Measurements from ENCODE around the gene B3GNT7. TPM values are rescaled to one million over a fixed set of nuclear protein-coding genes. Genes with fewer than 3 reads are reported as not detected.

The B3GNT7 gene
- total RNA-seq, 1 experiment from 2014 or later, result 83.3 TPM

GRCh38 chr2:231393149-231394131 is 2.1 kb upstream of the B3GNT7 start:
- ATAC-seq (peak; percentile 20; the same call in 1 of the 2 replicates), DNase-seq (ENCODE audit: low read depth, low spot score) (no peak)
- intact Hi-C loops (cut with micrococcal nuclease; ENCODE audit: unreplicated experiment), result no loop called here
- H3K4me3 ChIP-seq (ENCODE audit: low read depth in 2 of 2, low read length in 2 of 2), result no peak overlapping the region
- H3K36me3 ChIP-seq (ENCODE audit: control insufficient read depth, insufficient read depth, low read length), result no peaks in the 10 kb centered on the region
- ChIA-PET POLR2A (interaction anchor here (0.7 kb wide), 1 partner anchor 165 kb away, joined by 3 read pairs; no protein-coding TSS in a partner anchor), CTCF (interaction anchor here (0.6 to 1.2 kb wide), 4 partner anchors 10 to 99 kb away, joined by 3 to 4 read pairs (median 3); no protein-coding TSS in a partner anchor)
- peak overlapping the region; percentile 88 for H3K27ac ChIP-seq (ENCODE audit: low read length)
- H3K4me1 ChIP-seq (ENCODE audit: control insufficient read depth, insufficient read depth, low read length), result peaks cover 59% of the 10 kb centered on the region
- in situ Hi-C loops (cut with HindIII; ENCODE audit: low pct_unique_long_range_greater_than_20kb, low sequenced_read_pairs), result no loop called here
- no TSS peak for BruUV-seq (replicated peaks)
- no peaks in the 10 kb centered on the region for H3K9me3 ChIP-seq (ENCODE audit: control insufficient read depth, insufficient read depth, low read depth, low read length)
- 0 out of 4 replicates have a peak, but pooled peaks of 1 of the 2 experiments have one; percentile 20 for TF ChIP-seq REST (IDR thresholded peaks at IDR 0.05; ENCODE audit: insufficient read depth in 1 of 2, low read depth in 2 of 2, low read length in 1 of 2)
- TF ChIP-seq SIN3A (IDR thresholded peaks at IDR 0.05; ENCODE audit: borderline replicate concordance, insufficient read depth, low read depth, low read length), result no peak
- TF ChIP-seq POLR2AphosphoS5 (IDR thresholded peaks at IDR 0.05; ENCODE audit: low read depth, low read length), result no peak
- TF ChIP-seq CTCF (IDR thresholded peaks at IDR 0.05), result peak; percentile 40
- TF ChIP-seq TCF7L2 (IDR thresholded peaks at IDR 0.05; ENCODE audit: low read depth, low read length), result no peak
- H3K27me3 ChIP-seq (ENCODE audit: control insufficient read depth, insufficient read depth, low read length), result no peaks in the 10 kb centered on the region

- ChIA-PET POLR2A (interaction anchor here (0.5 to 0.7 kb wide), 2 partner anchors 69 to 166 kb away, joined by 3 to 6 read pairs; no protein-coding TSS in a partner anchor), CTCF (interaction anchor here (0.6 to 1.2 kb wide), 4 partner anchors 21 to 100 kb away, joined by 3 to 4 read pairs (median 3); no protein-coding TSS in a partner anchor)
- no peaks in the 10 kb centered on the region for H3K36me3 ChIP-seq (ENCODE audit: control insufficient read depth, insufficient read depth, low read length)
- in situ Hi-C loops (cut with HindIII; ENCODE audit: low pct_unique_long_range_greater_than_20kb, low sequenced_read_pairs) (no loop called here), intact Hi-C loops (cut with micrococcal nuclease; ENCODE audit: unreplicated experiment) (loop anchor here (5.0 kb wide), 1 partner anchor 32 kb away; no protein-coding TSS in a partner anchor)
- H3K27ac ChIP-seq (ENCODE audit: low read length), result peak overlapping the region; percentile 88
- H3K4me1 ChIP-seq (ENCODE audit: control insufficient read depth, insufficient read depth, low read length), result peaks cover 59% of the 10 kb centered on the region
- ATAC-seq, result peak; percentile 29; the same call in 1 of the 2 replicates
- DNase-seq (ENCODE audit: low read depth, low spot score), result no peak
- BruUV-seq (replicated peaks), result no TSS peak
- peak overlapping the region in 1 of 2 experiments; percentile 49; a peak in 2 of 4 replicates for H3K4me3 ChIP-seq (ENCODE audit: low read depth in 2 of 2, low read length in 2 of 2)
- H3K27me3 ChIP-seq (ENCODE audit: control insufficient read depth, insufficient read depth, low read length), result no peaks in the 10 kb centered on the region
- H3K9me3 ChIP-seq (ENCODE audit: control insufficient read depth, insufficient read depth, low read depth, low read length), result no peaks in the 10 kb centered on the region
- TF ChIP-seq CTCF (IDR thresholded peaks at IDR 0.05) (peak; percentile 75), TCF7L2 (IDR thresholded peaks at IDR 0.05; ENCODE audit: low read depth, low read length) (no peak), REST (IDR thresholded peaks at IDR 0.05; ENCODE audit: insufficient read depth in 1 of 2, low read depth in 2 of 2, low read length in 1 of 2) (no peak), SIN3A (IDR thresholded peaks at IDR 0.05; ENCODE audit: borderline replicate concordance, insufficient read depth, low read depth, low read length) (no peak)
Measured at GRCh38 chr2:231394211-231395141, 1.0 kb upstream of the B3GNT7 start.

All from Panc1 (cell line).